Heart left ventricle (tissue), 16 donors: ENCODE results near the gene MGST2. TPM values are rescaled to one million over a fixed set of nuclear protein-coding genes. Genes with fewer than 3 reads are reported as not detected.

Experiments used
- ATAC-seq, 4 donors: fragments of 200-7000 bp; cut with Tn5 transposase; one replicate each; pipeline ENCODE4 v1.9.1; 2020 to 2022; ENCODE audit warnings: moderate library complexity in 4 of 4, mild to moderate bottlenecking in 3 of 4, moderate number of reproducible peaks in 1 of 4
- DNase-seq, 5 donors: peaks; one replicate each; pipeline ENCODE4 v3.0.0-alpha.2; 2020
- H3K27ac ChIP-seq, 12 donors: fragments of 200-600 bp; sonication (generic) in 4 of 12; one replicate each; pipeline versions ENCODE4 v1.5.0 to v1.8.0; 2016 to 2022; ENCODE audit warnings: mild to moderate bottlenecking in 2 of 12
- H3K27me3 ChIP-seq, 9 donors: fragments of 200-600 bp; sonication (generic) in 2 of 9; one replicate each; pipeline versions ENCODE4 v1.5.1 to v1.8.0; 2016 to 2022; ENCODE audit warnings: mild to moderate bottlenecking in 3 of 9
- H3K36me3 ChIP-seq, 9 donors: fragments of 200-600 bp; sonication (generic) in 2 of 9; one replicate each; pipeline versions ENCODE4 v1.5.0 to v1.8.0; 2018 to 2022; ENCODE audit warnings: mild to moderate bottlenecking in 2 of 9
- H3K4me1 ChIP-seq, 12 donors: fragments of 200-600 bp; sonication (generic) in 4 of 12; one replicate each; pipeline versions ENCODE4 v1.5.0 to v1.8.0; 2016 to 2022; ENCODE audit warnings: mild to moderate bottlenecking in 3 of 12
- H3K4me3 ChIP-seq, 12 donors: fragments of 200-600 bp; sonication (generic) in 4 of 12; one replicate each; pipeline versions ENCODE4 v1.5.0 to v1.8.0; 2017 to 2022; ENCODE audit warnings: mild to moderate bottlenecking in 9 of 12, moderate library complexity in 4 of 12
- H3K9me3 ChIP-seq, 12 donors: fragments of 200-600 bp; sonication (generic) in 4 of 12; one replicate each; pipeline versions ENCODE4 v1.5.0 to v1.8.0; 2016 to 2022; ENCODE audit warnings: mild to moderate bottlenecking in 1 of 12
- POLR2A ChIP-seq, 2 donors: fragments of 450-650 bp; IDR thresholded peaks; one replicate each; pipeline ENCODE4 v1.6.1; 2017; ENCODE audit warnings: antibody characterized with exemption in 2 of 2, mild to moderate bottlenecking in 2 of 2, moderate library complexity in 2 of 2
- WGBS, 4 donors: extraction: QIAGEN DNeasy Blood & Tissue Kit in 2 of 4; methylation state at CpG; one replicate each; pipeline versions ENCODE4 v1.1.5 to v1.1.7; 2013 to 2018; 5-methylcytosine and 5-hydroxymethylcytosine counted together
- intact Hi-C, 10 donors: fragments of 100-400 bp; cut with DNase I; formaldehyde crosslinking; loops; one replicate each; pipeline versions ENCODE4 v1.11.1 to v1.14.2; 2022
- polyA plus RNA-seq, 2 donors: library from polyadenylated mRNA; stranded (reverse); fragments of 200-250 nt; gene quantifications; one replicate each; pipeline ENCODE4 v1.2.3, GENCODE V29; 2013
- total RNA-seq, 9 donors: library from RNA; depleted of rRNA in 2 of 9; stranded (reverse); fragments of >200 nt in 2 of 9; fragmentation: NEBNext Ultra II Directional in 3 of 9; extraction: Animal tissue kit (Norgen Biotek cat#: 25700) in 3 of 9; gene quantifications; one replicate each; pipeline versions ENCODE4 v1.1.0 to v1.2.4, GENCODE V29; 2016 to 2023
- TF ChIP-seq, protein P1 (sequence below), 12 donors: fragments of 200-600 bp; sonication (generic) in 4 of 12; IDR thresholded peaks; one replicate each; pipeline versions ENCODE4 v1.5.0 to v1.8.0; 2018 to 2022; ENCODE audit warnings: antibody characterized with exemption in 12 of 12, mild to moderate bottlenecking in 5 of 12
- donor health status: ischemic (EF 13 %, LVEDD 7.1; RV severe dilation, severe dysfunction).
- donor health status: healthy with polysubstance abuse.
- donor health status: DM: no; HTN: yes; CAD: no.
- donor health status: DM: no; HTN: no; CAD: no.
- donor health status: ischemic (EF 25% LVEDD 6.9; RV normal size, moderate dysfunction).
- donor health status: ischemic (EF 25% LVEDD 5.7; RV mildly dilated, moderate dysfunction).
- donor health status: healthy.
- donor health status: DM: yes; HTN: yes; CAD: no.
- donor health status: ischemic (EF 35%, LVEDD 5.7; RV mildly dilated, moderate dysfunction).
- donor health status: nonischemic (EF 11% LVEDD 7.7; RV severe dilation, severe dysfunction).
- donor health status: DM: yes; HTN: yes; CAD: no.
- donor health status: PGD.
- donor health status: ischemic (EF 29% LVEDD 5.4; RV normal size, mild dysfunction).
- donor health status: nonischemic (EF 23%, LVEDD 6.1; RV moderate dilation, normal function).

The MGST2 gene
- total and polyA plus RNA-seq, 11 donors: 86.6 to 209 (median 105) TPM

DNA sequence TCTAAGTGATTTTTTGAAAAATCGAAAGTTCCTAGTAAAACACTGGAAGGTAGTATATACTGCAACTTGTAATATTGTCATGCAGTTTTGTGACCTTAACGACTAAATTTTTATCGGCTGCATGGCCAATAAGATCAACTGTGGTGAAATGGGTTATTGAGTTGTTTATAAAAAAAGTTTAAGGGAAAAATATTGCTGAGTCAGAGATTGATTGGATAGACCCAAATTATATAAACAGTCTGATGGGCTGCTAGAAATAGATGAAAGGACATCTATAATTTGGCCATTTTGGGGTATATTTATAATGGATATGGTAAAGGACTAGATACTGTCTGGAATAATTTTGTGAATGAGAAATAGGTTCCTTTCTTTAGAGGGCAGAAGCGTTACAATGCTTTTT is 56.2 kb downstream of the MGST2 start:
- Histone ChIP-seq H3K9me3 (no peaks in the 10 kb centered on the region), H3K27ac (no peak overlapping the region), H3K36me3 (peaks cover 0 to 49% (median 26%) of the 10 kb centered on the region in 9 donors), H3K4me1 (peaks cover 0 to 2% (median 0%) of the 10 kb centered on the region in 12 donors), H3K4me3 (no peak overlapping the region), H3K27me3 (no peaks in the 10 kb centered on the region)
- TF ChIP-seq POLR2A (IDR thresholded peaks at IDR 0.05): no peak
- TF ChIP-seq, protein P1, sequence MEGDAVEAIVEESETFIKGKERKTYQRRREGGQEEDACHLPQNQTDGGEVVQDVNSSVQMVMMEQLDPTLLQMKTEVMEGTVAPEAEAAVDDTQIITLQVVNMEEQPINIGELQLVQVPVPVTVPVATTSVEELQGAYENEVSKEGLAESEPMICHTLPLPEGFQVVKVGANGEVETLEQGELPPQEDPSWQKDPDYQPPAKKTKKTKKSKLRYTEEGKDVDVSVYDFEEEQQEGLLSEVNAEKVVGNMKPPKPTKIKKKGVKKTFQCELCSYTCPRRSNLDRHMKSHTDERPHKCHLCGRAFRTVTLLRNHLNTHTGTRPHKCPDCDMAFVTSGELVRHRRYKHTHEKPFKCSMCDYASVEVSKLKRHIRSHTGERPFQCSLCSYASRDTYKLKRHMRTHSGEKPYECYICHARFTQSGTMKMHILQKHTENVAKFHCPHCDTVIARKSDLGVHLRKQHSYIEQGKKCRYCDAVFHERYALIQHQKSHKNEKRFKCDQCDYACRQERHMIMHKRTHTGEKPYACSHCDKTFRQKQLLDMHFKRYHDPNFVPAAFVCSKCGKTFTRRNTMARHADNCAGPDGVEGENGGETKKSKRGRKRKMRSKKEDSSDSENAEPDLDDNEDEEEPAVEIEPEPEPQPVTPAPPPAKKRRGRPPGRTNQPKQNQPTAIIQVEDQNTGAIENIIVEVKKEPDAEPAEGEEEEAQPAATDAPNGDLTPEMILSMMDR (IDR thresholded peaks at IDR 0.05): no peak
- DNase-seq (no peak), ATAC-seq (no peak)
- 73 to 84% (median 73%) methylated on average over 4 of the region's 4 CpGs for WGBS, 4 donors
- intact Hi-C loops: no loop called here

DNA sequence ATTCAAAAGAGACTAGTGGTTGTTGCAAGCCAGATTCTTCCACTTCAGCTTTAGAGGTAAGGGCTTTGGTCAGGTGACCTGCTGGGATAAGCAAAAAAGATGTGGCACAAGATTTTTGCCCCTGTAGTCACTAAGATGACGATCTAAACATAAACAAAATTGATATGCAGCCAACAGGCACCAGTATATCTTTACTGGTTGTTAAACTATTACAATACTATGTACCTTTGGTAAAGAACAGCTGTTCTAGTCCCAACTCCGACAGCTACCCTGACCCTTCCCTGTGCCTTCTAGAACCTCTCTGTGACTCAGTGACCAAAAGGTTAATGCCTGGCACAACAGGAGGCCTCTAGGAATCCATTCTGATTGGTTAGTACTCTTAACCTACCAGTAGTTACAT is 59.6 kb downstream of the MGST2 start:
- WGBS, 4 donors: 88 to 100% (median 98%) methylated on average over 2 of the region's 2 CpGs
- intact Hi-C loops: loop anchor here in 1 of 10 donors (5.0 kb wide), 1 partner anchor 58 kb away; the partner anchor contains the start of gene MGST2
- H3K27ac ChIP-seq: no peak overlapping the region
- peaks cover 0 to 40% (median 9%) of the 10 kb centered on the region in 9 donors for H3K36me3 ChIP-seq
- no peak for DNase-seq
- no peak overlapping the region for H3K4me3 ChIP-seq
- H3K9me3 ChIP-seq: no peaks in the 10 kb centered on the region
- peaks cover 0 to 2% (median 0%) of the 10 kb centered on the region in 12 donors for H3K4me1 ChIP-seq
- H3K27me3 ChIP-seq: no peaks in the 10 kb centered on the region
- ATAC-seq: no peak
- TF ChIP-seq, protein P1 (IDR thresholded peaks at IDR 0.05): no peak
- no peak for TF ChIP-seq POLR2A (IDR thresholded peaks at IDR 0.05)

DNA sequence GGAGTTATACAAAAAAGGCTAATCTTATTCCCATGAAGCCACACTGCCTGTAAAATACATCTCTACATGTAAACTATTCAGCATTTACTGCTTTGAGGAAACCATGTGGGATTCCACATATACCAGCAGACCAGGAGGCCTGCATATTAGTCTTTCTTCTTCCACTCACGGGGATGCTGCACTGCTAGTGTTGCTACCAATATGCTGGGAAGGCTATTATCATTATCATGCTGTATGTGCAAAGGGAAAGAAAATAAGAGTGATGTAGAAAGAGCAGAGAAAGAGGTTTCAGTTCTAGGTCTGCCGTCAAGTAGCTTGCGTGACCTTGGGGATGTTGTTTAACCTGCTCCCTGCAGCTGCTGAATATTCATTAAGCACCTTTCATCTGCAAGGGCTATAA is 61.0 kb downstream of the MGST2 start:
- TF ChIP-seq, protein P1 (IDR thresholded peaks at IDR 0.05): no peak
- TF ChIP-seq POLR2A (IDR thresholded peaks at IDR 0.05): no peak
- intact Hi-C loops: loop anchor here in 1 of 10 donors (5.0 kb wide), 1 partner anchor 59 kb away; the partner anchor contains the start of gene MGST2
- Histone ChIP-seq H3K27me3 (no peaks in the 10 kb centered on the region), H3K27ac (no peak overlapping the region), H3K36me3 (peaks cover 0 to 40% (median 9%) of the 10 kb centered on the region in 9 donors), H3K4me3 (no peak overlapping the region), H3K9me3 (no peaks in the 10 kb centered on the region), H3K4me1 (no peaks in the 10 kb centered on the region)
- no peak for DNase-seq
- no peak for ATAC-seq
- WGBS, 4 donors: 75 to 92% (median 86%) methylated on average over 3 of the region's 3 CpGs

DNA sequence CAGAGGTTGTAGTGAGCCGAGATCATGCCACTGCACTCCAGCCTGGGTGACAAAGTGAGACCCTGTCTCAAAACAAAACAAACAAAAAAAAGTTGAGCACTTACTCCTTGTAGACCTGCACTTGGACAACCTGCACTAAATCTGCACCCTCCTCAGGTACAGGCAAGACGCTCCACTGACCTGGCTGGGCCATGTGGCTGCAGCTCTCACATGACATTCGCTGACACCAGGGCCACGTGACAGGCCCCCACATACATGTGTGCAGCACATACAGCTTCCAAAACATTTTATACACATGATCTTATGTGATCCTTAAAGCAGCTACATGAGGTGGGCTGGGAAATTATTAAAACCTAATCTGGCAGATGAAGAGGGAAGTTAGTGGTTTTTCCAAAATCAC is 62.5 kb downstream of the MGST2 start:
- 96 to 98% (median 96%) methylated on average over 4 of the region's 4 CpGs for WGBS, 4 donors
- intact Hi-C loops: loop anchor here in 1 of 10 donors (5.0 kb wide), 1 partner anchor 61 kb away; the partner anchor contains the start of gene MGST2
- no peaks in the 10 kb centered on the region for H3K9me3 ChIP-seq
- H3K27ac ChIP-seq: no peak overlapping the region
- H3K27me3 ChIP-seq: no peaks in the 10 kb centered on the region
- DNase-seq: no peak
- TF ChIP-seq, protein P1 (IDR thresholded peaks at IDR 0.05): no peak
- TF ChIP-seq POLR2A (IDR thresholded peaks at IDR 0.05): no peak
- peaks cover 0 to 40% (median 9%) of the 10 kb centered on the region in 9 donors for H3K36me3 ChIP-seq
- no peak for ATAC-seq
- no peak overlapping the region for H3K4me3 ChIP-seq
- H3K4me1 ChIP-seq: peaks cover 0 to 7% (median 2%) of the 10 kb centered on the region in 12 donors
